ENCODE results near the gene SLC34A2.

SLC34A2 gene

GRCh38 chr4:25638806-25639205, 16.8 kb upstream of the SLC34A2 start:
- no peak for DNase-seq (ENCODE audit: low read depth)

GRCh38 chr4:25650311-25650710, 5.3 kb upstream of the SLC34A2 start:
- no peak for DNase-seq (ENCODE audit: low read depth)
- TF ChIP-seq CTCF (conservative IDR thresholded peaks at IDR 0.05; ENCODE audit: control insufficient read depth, insufficient read depth, low read depth, low read length): no peak
- no peak overlapping the region for H3K4me3 ChIP-seq (ENCODE audit: control insufficient read depth, low read depth, low read length)

More at GRCh38 chr4:25638806-25639205, 16.8 kb upstream of the SLC34A2 start:
- no peak for TF ChIP-seq CTCF (conservative IDR thresholded peaks at IDR 0.05; ENCODE audit: control insufficient read depth, insufficient read depth, low read depth, low read length)
- no peak overlapping the region for H3K4me3 ChIP-seq (ENCODE audit: control insufficient read depth, low read depth, low read length)

GRCh38 chr4:25651682-25652081, 4.0 kb upstream of the SLC34A2 start:
- no peak overlapping the region for H3K4me3 ChIP-seq (ENCODE audit: control insufficient read depth, low read depth, low read length)
- TF ChIP-seq CTCF (conservative IDR thresholded peaks at IDR 0.05; ENCODE audit: control insufficient read depth, insufficient read depth, low read depth, low read length): no peak
- DNase-seq (ENCODE audit: low read depth): no peak

GRCh38 chr4:25654031-25654970, 1.4 kb upstream of the SLC34A2 start:
- DNase-seq (ENCODE audit: low read depth): no peak
- H3K4me3 ChIP-seq (ENCODE audit: control insufficient read depth, low read depth, low read length): no peak overlapping the region
- no peak for TF ChIP-seq CTCF (conservative IDR thresholded peaks at IDR 0.05; ENCODE audit: control insufficient read depth, insufficient read depth, low read depth, low read length)

- DNase-seq (ENCODE audit: low read depth): no peak
- no peak overlapping the region for H3K4me3 ChIP-seq (ENCODE audit: control insufficient read depth, low read depth, low read length)
- TF ChIP-seq CTCF (conservative IDR thresholded peaks at IDR 0.05; ENCODE audit: control insufficient read depth, insufficient read depth, low read depth, low read length): no peak
Measured at GRCh38 chr4:25656031-25656430, 380 bp downstream of the SLC34A2 start.

- no peak overlapping the region for H3K4me3 ChIP-seq (ENCODE audit: control insufficient read depth, low read depth, low read length)
- no peak for DNase-seq (ENCODE audit: low read depth)
- no peak for TF ChIP-seq CTCF (conservative IDR thresholded peaks at IDR 0.05; ENCODE audit: control insufficient read depth, insufficient read depth, low read depth, low read length)
Measured at GRCh38 chr4:25658357-25658771, 2.7 kb downstream of the SLC34A2 start.

Measured in fibroblast of mammary gland (primary cell).